MCF 10A (cell line): ENCODE data around the gene AJM1. TPM values are rescaled to one million over a fixed set of nuclear protein-coding genes. Genes with fewer than 3 reads are reported as not detected.

Experiments
- BruUV-seq: library from RNA; stranded (reverse); fragments of 400-500 nt; replicated peaks from 2 replicates; lab custom pipeline; 2021; lab: Mats Ljungman, UMichigan
- CTCF ChIA-PET: fragments of 300-600 bp; sonication (Branson Sonifier 250); formaldehyde crosslinking; extraction: SDS; loops from one replicate; lab custom pipeline; 2021; ENCODE audit warnings: antibody characterized with exemption, inconsistent platforms; lab: Yijun Ruan, JAX
- POLR2A ChIA-PET: fragments of 300-600, 350-650 bp; sonication (Branson Sonifier 250); formaldehyde crosslinking; extraction: SDS; loops from one replicate; lab custom pipeline; 2020; ENCODE audit warnings: antibody characterized with exemption, inconsistent platforms; lab: Yijun Ruan, JAX
- DNase-seq: peaks from one replicate; pipeline ENCODE4 v3.0.0-alpha.2; 2018; ENCODE audit not compliant: unreplicated experiment
- H3K27ac Mint-ChIP-seq: one replicate; pipeline ENCODE4 v1.8.0; 2022; ENCODE audit warnings: mild to moderate bottlenecking, low read depth, mixed read lengths; ENCODE audit not compliant: unreplicated experiment
- H3K27me3 Mint-ChIP-seq: one replicate; pipeline ENCODE4 v1.8.0; 2022; ENCODE audit warnings: mixed read lengths; ENCODE audit not compliant: insufficient read depth, unreplicated experiment
- H3K36me3 Mint-ChIP-seq: one replicate; pipeline ENCODE4 v1.8.0; 2022; ENCODE audit warnings: mild to moderate bottlenecking, moderate library complexity, mixed read lengths; ENCODE audit not compliant: insufficient read depth, unreplicated experiment
- H3K4me1 Mint-ChIP-seq: one replicate; pipeline ENCODE4 v1.8.0; 2022; ENCODE audit warnings: mixed read lengths; ENCODE audit not compliant: insufficient read depth, unreplicated experiment
- H3K4me3 Mint-ChIP-seq: one replicate; pipeline ENCODE4 v1.8.0; 2022; ENCODE audit warnings: mild to moderate bottlenecking, moderate library complexity, mixed read lengths; ENCODE audit not compliant: unreplicated experiment
- H3K9me3 Mint-ChIP-seq: one replicate; pipeline ENCODE4 v1.8.0; 2022; ENCODE audit warnings: mixed read lengths; ENCODE audit not compliant: unreplicated experiment
- intact Hi-C: fragments of 100-400 bp; cut with micrococcal nuclease; formaldehyde crosslinking; loops from 2 replicates; pipeline ENCODE4 v1.14.1; 2022
- total RNA-seq: library from RNA; stranded (reverse); gene quantifications from 2 replicates; pipeline ENCODE4 v1.2.3, GENCODE V29; 2022
- TF ChIP-seq, protein P1 (sequence below): fragments of 200-600 bp; IDR thresholded peaks from one replicate; pipeline ENCODE4 v1.8.0; 2022; ENCODE audit warnings: antibody characterized with exemption, mild to moderate bottlenecking; ENCODE audit not compliant: unreplicated experiment

AJM1 gene
- total RNA-seq, 1 experiment from 2014 or later = 5.7 TPM

DNA sequence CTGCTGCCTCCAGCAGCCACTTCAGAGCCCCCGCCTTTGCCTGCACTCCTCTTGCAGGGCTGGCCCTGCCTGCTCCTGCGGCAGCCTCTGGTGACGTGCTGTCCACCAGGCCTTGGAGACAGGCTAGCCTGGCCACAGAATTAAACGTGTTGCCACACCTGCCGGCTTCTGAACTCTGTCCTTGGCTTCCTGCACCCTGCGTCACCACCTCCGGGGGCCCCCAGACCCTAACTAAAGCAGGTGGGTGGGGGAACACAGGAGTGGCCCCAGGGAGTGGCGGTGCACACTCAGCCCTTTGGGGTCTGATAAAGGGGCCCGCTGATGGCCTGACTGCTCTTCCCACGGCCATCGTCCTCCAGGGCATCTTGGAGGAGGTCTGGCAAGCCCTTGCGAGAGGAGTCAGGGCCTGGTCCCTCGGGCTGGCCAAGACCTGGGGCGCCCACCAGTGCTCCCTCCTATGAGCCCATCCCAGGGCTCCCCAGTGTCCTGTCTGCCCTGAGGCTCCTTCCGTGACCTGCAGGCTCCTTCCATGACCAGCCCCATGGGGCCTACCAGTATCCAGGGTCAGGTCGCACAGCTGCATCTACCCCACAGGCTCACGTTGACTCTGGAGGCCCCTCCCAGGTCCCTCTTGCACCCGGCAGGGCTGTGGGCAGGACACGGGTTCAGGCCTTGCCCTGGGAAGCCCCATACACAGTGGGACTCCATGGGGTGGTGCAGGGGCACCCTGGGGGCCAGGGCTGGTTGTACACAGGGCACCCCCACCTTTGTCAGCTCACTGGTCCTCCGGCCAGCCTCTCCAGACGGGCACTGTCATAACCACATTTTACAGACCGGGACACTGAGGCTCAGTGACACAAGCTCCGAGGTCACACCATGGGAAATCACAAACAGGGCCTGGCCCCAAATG is 8.8 kb downstream of the AJM1 start:
- Mint-ChIP-seq H3K27me3 (no peaks in the 10 kb centered on the region), H3K9me3 (no peaks in the 10 kb centered on the region), H3K4me1 (no peaks in the 10 kb centered on the region), H3K36me3 (peaks cover 35% of the 10 kb centered on the region), H3K27ac (no peak overlapping the region), H3K4me3 (peak overlapping the region; percentile 23)
- TF ChIP-seq, protein P1, sequence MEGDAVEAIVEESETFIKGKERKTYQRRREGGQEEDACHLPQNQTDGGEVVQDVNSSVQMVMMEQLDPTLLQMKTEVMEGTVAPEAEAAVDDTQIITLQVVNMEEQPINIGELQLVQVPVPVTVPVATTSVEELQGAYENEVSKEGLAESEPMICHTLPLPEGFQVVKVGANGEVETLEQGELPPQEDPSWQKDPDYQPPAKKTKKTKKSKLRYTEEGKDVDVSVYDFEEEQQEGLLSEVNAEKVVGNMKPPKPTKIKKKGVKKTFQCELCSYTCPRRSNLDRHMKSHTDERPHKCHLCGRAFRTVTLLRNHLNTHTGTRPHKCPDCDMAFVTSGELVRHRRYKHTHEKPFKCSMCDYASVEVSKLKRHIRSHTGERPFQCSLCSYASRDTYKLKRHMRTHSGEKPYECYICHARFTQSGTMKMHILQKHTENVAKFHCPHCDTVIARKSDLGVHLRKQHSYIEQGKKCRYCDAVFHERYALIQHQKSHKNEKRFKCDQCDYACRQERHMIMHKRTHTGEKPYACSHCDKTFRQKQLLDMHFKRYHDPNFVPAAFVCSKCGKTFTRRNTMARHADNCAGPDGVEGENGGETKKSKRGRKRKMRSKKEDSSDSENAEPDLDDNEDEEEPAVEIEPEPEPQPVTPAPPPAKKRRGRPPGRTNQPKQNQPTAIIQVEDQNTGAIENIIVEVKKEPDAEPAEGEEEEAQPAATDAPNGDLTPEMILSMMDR = no peak
- no peak for DNase-seq
- intact Hi-C loops = no loop called here
- no TSS peak for BruUV-seq
- CTCF ChIA-PET = interaction anchor here (0.7 kb wide), 1 partner anchor 87 kb away, joined by 4 read pairs; the partner anchor contains the start of gene LCN15
- POLR2A ChIA-PET = interaction anchor here (0.5 to 1.5 kb wide), 3 partner anchors 9 to 23 kb away, joined by 3 to 6 read pairs (median 6); partner anchors contain the start of gene AJM1

DNA sequence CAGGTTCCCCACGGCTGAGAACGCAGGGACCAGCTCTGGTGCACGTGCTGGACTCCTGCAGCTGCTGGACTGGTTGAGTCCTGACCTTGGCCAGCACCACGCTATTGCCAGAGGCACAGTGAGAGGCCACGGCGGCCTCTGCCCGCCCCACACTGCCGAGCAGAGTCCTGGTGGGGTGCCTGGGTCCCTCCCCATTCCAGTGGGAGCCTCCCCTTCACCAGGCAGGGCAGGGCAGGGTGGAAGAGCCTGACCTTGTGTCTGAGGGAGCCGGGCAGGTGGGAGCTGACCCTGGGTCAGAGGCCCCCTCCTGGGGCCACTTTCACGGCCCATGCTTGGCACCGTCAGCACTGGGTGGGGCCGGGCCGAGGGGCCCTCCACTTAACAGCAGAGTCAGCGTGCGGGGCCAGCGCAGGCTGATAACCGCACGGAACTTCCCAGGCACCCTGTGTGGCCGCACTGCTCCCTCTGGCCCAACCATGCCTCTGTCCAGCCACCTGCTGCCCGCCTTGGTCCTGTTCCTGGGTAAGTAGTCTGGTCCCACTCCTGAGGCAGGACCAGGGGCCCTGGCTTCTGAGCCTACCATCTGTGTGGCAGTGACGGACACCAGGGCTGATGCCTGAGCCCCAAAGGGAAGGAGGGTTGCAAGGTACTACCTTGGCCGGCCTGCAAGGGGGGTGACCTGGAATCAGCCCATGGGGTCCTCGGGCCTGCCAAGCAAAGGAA is 9.8 kb downstream of the AJM1 start, which contains the start of gene MAMDC4:
TSS of gene MAMDC4 (plus strand) at position 406 of the 723 bp plus-strand sequence. CDS start at position 477, 71 bp downstream.
- ChIA-PET POLR2A (interaction anchor here (1.5 kb wide), 1 partner anchor 10 kb away, joined by 6 read pairs; the partner anchor contains the start of gene AJM1), CTCF (interaction anchor here (0.7 kb wide), 1 partner anchor 88 kb away, joined by 4 read pairs; the partner anchor contains the start of gene LCN15)
- no peaks in the 10 kb centered on the region for H3K27me3 Mint-ChIP-seq
- no peak for DNase-seq
- no peaks in the 10 kb centered on the region for H3K9me3 Mint-ChIP-seq
- TF ChIP-seq, protein P1 = no peak
- H3K4me1 Mint-ChIP-seq = no peaks in the 10 kb centered on the region
- no peak within 1 kb of the TSS for H3K27ac Mint-ChIP-seq
- intact Hi-C loops = no loop called here
- H3K36me3 Mint-ChIP-seq = peaks cover 34% of the 10 kb centered on the region
- H3K4me3 Mint-ChIP-seq = peak within 1 kb of the TSS; percentile 23
- no TSS peak for BruUV-seq

DNA sequence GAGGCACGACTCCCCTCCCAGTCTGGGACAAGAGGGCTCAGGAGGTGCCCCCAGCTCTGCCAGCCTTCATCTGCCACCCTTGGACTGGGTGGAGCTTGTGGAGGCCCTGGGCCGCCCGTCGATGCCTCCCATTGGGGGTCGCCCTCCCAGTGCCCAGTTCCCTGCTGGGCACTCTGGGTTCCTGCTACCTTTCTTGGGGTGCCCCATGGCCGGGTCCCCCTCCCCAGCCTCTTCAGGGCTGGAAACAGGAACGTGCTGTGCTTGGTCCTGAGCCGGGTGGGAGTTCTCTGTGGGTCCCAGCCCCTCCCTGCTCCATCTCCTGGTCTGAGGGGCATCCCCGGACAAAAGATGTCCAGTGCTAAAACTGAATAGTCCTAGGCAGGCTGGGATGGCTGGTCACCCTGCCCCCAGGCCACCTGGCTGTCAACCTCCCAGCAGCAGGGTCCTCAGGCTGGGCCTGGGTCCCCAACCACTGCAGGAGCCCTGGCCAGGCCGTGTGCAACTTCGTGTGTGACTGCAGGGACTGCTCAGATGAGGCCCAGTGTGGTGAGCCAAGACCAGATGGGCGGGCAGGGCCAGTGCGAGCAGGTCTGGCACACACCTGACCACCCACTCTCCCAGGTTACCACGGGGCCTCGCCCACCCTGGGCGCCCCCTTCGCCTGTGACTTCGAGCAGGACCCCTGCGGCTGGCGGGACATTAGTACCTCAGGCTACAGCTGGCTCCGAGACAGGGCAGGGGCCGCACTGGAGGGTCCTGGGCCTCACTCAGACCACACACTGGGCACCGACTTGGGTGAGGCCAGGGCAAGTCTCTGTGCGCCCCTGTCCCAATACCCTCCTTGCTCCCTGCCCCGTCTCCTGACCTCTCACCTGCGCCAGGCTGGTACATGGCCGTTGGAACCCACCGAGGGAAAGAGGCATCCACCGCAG is 10.7 kb downstream of the AJM1 start:
- intact Hi-C loops = no loop called here
- no peak overlapping the region for H3K27ac Mint-ChIP-seq
- CTCF ChIA-PET = interaction anchor here (0.9 kb wide), 1 partner anchor 65 kb away, joined by 3 read pairs; no protein-coding TSS in a partner anchor
- DNase-seq = no peak
- POLR2A ChIA-PET = no interaction called here
- H3K4me3 Mint-ChIP-seq = no peak overlapping the region
- H3K27me3 Mint-ChIP-seq = no peaks in the 10 kb centered on the region
- H3K36me3 Mint-ChIP-seq = peaks cover 26% of the 10 kb centered on the region
- no peaks in the 10 kb centered on the region for H3K4me1 Mint-ChIP-seq
- H3K9me3 Mint-ChIP-seq = no peaks in the 10 kb centered on the region
- no TSS peak for BruUV-seq
- TF ChIP-seq, protein P1 = no peak
